T-helper 9 cell (primary cell): ENCODE results near the gene SAMD1.

Experiments used
- DNase-seq: peaks from one replicate; pipeline ENCODE4 v3.0.0-alpha.2; 2020

The SAMD1 gene

DNA sequence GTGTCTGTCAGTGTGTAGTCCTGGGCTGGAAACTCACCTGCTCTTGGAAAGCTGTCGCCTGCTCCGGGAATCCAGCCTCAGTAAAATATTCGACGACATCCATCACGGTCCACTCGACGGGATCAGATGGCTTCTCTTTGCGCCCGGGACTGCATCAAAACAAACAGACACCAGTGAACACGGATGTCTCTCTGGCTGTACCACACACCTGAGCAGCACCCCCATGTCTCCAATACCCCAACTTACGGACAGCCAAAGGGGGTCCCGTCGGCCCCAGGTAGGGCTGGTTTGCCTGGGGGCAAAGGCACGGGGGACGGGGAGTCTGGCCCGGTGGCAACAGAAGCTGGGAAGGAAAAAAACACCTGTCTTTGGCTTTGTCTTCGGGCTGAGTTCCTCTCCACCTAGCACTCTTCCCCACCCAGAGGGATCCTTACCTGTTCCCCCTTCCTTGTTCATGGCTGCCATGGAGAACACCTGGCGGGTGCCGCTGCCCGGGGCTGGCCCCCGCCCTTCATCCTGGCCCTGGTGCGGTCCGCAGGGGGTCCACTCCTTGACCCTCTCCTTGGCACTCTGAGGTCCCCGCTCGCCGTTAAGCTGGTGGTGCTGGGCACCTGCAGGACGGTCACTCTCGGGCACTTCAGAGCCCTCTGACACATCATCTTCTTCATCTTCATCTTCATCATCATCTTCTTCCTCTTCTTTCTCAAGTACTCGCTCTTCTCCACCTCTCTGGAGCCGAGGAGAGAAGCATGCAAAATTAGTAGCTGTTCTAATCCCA, 1.7 kb downstream of the SAMD1 start:
- no peak for DNase-seq

DNA sequence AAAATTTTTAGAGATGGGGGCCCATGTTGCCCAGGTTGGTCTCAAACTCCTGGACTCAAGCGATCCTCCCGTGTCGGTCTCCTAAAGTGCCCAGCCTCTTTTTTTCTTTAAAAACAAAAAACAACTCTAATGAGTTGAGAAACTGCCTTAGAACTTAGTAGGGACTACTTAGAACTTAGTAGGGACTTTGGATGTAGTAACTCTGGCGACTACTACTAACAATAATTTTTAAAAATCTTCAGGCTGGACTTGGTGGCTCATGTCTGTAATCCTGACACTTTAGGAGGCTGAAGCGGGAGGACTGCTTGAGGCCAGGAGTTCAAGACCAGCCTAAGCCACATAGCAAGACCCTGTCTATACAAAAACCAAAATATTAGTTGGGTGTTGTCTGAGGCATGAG, 4.5 kb downstream of the SAMD1 start:
- no peak for DNase-seq

DNA sequence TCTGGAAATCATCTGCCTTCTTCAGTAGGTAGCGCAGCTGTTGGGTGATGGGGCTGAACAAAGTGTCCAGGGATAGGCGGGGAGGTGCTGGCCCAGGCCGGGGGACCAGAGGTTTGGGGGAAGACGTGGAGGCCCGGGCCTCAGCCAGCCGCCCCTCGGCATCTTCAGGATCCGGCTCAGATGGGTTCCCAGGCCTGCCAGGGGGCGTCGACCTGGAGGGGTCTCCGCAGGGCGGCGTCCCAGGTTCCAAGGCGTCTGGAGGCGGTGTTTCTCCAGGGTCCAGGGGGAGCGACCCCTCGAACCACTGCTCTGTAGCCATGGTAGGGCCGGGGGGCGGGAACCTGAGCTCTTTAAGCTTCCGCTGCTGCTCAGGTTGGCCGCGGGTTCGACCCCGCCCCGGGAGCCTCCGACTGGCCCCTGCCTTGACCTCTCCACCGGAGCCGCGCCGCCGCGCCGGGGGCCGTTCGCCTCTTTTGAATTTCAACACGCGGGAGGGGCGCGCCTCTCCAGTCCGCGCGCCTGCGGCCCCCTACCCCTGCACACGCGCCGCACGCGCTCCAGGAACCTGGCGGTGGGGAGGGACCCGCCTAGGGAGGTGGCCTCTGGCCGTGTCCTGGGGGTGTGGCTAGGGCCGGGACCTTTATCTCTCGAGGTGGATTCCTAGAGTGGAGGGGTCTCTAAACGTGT, 5.1 kb downstream of the SAMD1 start, which contains the start of gene C19orf67:
Gene C19orf67, minus strand, starts transcription at position 475 of the 687 bp plus-strand sequence. Its CDS starts 156 bp downstream, at position 319.
- DNase-seq, result no peak

DNA sequence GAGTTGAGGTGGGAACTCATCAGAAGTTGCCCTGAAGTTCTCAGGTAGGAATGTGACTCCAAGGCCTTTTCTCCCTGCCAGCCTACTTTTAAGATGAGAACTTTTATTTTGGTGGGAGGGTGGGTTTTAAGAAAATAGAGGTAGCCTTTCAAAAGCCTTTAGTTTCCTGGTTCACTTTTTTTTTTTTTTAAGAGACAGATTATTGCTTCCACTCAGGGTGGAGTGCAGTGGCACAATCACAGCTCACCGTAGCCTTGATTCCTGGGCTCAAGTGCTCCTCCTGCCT, 7.9 kb downstream of the SAMD1 start:
- DNase-seq, result no peak

DNA sequence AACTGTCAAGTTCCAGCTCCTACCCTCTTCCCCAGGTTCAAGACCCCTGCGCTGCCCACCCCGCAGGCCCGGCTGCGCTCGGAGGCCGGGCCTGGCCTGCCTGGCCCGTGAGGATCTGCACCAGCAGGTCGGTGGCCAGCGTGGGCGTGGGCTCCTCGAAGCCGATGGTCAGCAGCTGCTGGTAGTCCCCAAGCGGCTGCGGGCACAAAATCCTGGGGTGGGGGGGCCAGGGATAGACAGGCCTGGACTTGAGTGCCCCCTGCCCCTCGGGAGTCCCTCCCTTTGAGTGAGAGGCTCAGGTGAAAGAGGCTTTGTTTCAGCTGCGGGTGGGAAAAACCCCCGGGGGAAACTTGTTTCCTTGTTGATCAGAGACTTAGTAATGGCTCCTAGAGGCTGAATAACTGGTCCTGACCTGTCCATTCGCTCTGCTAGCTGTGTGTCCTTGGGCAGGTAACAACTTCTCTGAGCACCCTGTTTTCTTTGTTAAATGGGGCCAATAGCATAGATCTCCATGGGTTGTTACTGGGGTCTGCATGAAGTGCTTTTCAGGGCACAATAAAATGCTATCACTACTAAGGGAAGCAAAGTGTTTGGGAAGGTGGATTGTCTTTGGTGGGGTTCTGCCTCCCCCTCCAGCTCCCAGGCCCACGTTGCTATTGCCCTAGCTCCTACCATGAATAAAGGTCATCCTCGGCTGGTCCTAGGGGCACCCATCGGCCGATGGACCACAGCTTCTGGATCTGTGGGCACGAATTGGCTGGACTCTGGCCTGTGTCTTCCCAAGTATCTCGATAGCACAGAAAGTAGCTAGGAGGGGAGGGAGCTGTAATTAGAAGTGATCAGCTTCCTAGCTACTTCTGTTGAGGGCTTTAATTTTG, 8.5 kb downstream of the SAMD1 start:
- DNase-seq, result no peak

DNA sequence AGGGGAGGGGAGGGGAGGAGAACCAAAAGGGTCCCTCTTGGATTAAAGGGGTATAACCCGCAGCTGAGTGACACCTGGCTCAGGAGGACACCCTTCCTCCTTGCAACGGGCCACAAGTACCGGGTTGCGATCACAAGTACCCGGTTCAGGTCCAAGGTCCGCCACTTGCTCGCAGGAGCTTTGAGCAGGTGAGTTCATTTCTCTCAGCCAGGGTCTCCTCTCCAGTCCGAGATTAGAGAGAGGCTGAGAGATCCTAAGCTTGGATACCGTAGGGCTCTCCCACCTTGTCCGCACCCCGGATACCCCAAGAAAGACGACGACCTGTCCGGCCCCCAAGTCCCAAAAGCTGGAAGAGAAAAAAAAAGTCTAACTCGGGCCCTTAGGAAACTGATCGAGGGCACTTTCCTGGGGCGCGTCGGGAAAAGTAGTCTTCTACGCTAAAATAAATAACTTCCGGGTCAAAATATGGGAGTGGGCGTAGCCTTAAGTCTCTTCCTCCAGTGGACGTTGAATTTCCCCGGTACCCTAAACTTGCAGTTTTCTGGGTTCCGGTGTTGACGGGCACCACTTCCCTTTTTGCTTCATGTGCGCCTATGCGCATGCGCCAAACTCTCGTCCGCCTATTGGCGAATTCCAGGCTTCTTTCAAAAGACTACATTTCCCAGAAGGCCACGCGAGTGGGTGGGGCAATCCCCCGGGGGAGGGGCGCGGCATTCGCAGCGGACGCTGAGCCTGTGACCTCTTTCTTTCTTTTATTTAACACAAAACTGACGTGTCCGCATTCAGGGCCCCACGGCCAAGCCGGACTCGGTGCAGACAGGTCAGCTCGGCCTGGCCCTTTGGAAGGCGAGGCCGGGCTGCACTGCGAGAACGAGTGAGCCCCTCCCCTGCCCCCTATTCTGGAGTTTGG, 9.4 kb downstream of the SAMD1 start:
- peak; percentile 99 for DNase-seq

DNA sequence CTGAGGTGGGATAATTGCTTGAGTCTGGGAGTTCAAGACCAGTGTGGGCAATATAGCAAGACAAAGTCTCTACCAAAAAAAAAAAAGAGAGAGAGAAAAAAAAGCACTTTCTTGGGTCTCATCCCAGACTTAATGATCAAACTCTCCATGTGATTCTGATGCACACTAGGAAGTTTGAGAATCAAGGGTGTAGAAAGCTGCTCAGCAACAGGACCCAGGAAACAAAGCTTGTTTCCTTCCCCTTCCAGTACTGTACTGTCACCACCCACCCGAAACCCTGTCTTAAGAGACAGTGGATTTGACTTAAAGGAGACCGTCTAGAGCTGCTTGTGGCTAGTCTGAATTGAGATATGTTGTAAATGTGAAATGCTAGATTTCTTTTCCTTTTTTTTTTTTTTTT, 12.1 kb downstream of the SAMD1 start:
- DNase-seq, result no peak

DNA sequence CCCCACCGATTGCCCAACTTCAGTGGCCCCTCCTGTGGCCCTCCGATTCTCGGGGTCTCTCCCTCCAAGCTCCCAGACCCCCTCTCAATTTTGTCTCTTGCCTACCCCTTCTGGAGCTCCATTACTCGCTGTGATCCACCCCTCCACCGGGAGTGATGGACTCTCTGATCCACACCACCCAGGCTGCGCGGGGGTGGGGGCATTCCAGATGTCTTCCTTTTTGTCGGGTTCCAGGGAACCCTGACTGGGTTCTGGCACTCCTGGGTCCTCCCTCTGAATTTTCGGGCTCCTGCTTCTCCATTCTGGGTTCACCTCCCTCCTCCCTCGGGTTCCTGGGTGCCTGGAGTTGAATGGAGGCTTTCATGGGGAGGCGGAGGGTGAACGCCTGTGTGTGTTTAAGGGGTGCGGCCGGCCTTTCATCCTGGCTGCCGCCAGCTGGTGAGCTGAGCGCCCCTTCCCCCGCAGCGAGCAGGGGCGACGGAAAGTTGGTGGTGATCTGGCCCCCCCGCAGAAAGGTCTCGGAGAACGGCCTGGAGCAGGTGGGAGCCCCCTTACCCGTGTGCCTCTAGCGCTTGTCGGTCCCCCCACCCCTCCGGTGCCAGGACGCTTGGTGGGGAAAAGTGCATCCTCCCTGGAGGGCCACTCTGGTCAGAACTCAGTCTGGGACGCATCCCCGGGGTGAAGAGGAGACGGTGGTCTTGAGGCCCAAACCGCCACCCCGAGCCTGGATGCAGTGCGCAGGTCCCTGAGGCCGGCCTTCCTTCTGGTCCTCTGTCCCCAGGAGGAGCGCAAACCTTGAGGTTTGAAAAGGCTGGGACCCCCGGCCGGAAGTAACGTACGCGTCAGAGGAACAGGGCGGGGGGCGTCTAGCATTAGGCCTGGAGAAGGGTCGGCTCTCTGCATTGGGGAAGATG, 16.4 kb downstream of the SAMD1 start:
- no peak for DNase-seq

DNA sequence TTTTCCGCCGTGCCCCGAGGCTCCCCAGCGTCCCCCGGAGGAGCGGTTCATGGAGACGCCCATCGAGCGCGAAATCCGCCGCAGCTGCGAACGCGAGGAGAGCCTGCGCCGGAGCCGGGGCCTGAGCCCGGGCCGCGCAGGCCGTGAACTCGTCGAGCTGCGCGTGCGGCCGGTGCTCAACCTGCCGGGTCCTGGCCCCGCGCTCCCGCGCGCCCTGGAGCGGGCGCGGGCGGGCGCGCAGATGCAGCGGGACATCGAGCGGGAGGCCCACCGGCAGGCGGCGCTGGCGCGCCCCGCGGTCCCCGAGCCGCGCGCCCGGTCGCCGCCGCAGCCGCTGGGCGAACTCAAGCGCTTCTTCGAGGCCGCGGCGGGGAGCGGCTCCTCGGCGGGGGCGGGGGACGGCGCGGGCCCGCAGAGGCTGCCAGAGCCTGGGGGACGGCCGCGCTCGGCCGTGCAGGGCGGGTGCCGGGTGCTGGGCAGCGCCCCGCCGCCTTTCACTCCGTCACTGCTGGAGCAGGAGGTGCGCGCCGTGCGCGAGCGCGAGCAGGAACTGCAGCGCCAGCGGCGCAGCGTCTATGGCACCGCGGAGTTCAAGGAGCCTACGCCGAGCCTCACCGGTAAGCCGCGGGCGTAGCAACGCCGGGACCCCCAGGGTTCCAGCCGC, 17.2 kb downstream of the SAMD1 start:
- DNase-seq, result peak; percentile 72

DNA sequence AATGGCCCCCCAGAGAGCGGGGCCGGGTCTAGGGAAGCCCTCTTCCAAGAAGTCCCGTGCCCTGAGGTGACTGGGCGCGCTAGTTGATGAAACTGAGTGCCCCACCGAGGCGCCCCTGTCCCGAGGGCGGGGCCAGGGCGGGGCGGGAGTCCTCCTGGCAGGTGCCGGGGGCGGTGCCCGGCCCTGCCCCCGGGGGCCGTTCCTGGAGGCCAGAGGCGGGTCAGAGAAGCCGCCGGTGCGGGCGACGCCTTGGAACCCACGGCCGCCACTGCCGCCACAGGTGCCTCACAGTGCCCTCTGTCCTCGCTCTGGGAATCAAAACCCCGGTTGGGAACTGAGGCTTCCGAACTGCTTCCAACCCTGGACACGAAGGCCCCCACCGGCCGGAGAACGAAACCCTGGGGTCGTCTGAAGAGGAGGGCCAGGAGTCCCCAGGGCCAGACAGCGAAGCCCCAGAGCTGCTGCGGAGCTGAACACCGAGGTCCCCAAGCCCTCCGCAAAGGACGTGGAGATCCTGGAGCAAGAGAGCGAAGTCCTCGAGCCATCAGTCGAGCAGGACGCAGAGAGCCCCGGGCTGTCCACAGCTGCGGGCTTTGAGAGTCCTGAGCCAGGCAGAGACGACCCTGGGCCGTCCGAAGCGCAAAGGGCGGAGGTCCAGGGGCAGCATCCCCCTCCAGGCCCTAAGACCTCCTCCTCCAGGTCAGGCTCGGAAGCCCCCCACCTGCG, 17.9 kb downstream of the SAMD1 start, which contains the start of gene MISP3:
Gene MISP3, plus strand, starts transcription at position 252 of the 726 bp plus-strand sequence. CDS start 524 bp downstream, outside the sequence.
- DNase-seq, result no peak

DNA sequence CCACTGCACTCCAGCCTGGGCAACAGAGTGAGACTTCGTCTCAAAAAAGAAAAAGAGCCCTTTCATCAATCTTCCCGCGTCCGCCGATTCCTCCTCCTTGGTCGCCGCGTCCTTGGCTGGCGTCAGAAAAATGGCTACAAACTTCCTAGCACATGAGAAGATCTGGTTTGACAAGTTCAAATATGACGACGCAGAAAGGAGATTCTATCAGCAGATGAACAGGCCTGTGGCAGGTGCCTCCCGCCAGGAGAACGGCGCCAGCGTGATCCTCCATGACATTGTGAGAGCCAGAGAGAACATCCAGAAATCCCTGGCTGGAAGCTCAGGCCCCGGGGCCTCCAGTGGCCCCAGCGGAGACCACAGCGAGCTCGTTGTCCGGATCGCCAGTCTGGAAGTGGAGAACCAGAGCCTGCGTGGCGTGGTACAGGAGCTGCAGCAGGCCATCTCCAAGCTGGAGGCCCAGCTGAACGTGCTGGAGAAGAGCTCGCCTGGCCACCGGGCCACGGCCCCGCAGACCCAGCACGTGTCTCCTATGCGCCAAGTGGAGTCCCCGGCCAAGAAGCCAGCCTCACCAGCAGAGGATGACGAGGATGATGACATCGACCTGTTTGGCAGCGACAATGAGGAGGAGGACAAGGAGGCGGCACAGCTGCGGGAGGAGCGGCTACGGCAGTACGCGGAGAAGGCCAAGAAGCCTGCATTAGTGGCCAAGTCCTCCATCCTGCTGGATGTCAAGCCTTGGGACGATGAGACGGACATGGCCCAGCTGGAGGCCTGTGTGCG, 20.1 kb downstream of the SAMD1 start:
- no peak for DNase-seq

DNA sequence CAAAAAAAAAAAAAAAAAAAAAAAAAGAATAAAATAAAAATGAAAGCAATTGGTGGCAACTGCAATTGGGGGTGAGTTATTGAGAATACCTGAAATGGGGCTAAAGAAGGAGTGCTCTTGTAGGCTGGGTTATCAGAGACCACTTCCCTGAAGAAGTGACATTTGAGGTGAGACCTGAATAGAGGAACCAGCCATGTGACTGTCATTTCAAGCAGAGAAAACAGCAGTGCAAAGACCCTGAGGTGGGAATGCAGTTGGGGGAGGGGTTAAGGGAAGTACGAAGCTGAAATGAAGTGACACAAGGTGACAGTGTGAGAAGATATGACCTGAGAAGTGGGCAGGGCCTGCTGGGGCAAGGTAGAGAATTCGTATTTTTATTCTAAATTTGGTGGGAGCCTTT, 24.4 kb downstream of the SAMD1 start:
- DNase-seq, result no peak

DNA sequence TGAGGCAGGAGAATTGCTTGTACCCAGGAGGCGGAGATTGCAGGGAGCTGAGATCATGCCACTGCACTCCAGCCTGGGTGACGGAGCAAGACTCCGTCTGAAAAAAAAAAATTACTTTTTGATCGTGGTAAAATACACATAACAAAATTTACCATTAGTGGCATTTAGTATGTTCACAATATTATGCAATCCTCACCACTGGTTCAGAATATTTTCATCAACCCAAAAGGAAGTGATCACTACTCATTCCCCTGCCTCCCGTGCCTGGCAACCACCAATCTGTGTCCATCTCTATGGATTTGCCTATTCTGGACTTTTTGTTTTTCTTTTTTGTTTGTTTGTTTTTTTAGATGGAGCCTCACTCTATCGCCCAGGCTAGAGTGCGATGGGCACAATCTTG, 27.4 kb downstream of the SAMD1 start:
- no peak for DNase-seq

DNA sequence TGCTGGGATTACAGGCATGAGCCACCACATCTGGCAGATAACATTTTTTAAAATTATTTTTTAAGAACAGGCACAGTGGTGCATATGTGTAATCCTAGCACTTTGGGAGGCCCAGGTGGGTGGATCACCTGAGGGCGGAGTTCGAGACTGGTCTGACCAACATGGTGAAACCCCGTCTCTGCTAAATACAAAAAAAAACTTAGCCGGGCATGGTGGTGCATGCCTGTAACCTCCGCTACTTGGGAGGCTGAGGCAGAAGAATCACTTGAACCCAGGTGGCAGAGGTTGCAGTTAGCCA, 28.0 kb downstream of the SAMD1 start:
- no peak for DNase-seq

DNA sequence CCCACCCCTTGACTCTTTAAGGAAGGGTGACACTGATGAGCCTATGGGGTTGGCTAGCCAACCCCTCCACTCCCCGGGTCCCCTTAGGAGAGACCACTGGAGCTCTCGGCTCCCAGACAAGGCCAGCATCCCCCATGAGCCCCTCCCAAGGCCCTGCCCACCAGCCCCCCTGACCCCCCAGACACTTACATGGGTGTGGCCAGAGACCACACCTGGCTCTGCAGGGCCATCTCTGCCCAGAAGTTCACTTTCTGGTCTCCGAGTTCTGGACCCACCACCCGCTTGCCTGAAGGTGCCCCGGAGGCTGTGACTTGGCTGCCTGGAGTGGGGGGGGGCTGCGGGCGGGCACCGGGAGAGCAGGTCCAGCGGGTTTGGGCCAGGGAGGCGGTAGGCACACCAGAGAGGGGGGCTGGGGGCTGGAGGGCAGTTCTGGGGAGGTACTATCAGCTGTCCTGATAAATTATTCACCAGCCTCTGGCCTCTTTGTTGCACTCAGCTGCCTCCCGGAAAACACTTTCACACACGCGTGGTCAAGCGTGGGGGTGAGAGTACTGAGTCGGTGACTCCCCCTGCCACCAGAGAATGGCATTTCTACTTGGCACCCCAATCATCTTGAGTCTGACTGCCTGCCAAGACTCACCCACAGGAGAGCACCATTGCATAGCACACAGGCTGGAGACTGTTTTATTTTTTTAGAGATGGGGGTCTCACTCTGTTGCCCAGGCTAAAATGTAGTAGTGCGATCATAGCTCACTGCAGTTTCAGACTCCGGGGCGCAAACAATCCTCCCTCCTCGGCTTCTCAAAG, 28.6 kb downstream of the SAMD1 start, which contains the start of gene PALM3:
Gene PALM3, minus strand, starts transcription at position 326 of the 807 bp plus-strand sequence. Its CDS starts 96 bp downstream, at position 230.
- DNase-seq, result no peak

DNA sequence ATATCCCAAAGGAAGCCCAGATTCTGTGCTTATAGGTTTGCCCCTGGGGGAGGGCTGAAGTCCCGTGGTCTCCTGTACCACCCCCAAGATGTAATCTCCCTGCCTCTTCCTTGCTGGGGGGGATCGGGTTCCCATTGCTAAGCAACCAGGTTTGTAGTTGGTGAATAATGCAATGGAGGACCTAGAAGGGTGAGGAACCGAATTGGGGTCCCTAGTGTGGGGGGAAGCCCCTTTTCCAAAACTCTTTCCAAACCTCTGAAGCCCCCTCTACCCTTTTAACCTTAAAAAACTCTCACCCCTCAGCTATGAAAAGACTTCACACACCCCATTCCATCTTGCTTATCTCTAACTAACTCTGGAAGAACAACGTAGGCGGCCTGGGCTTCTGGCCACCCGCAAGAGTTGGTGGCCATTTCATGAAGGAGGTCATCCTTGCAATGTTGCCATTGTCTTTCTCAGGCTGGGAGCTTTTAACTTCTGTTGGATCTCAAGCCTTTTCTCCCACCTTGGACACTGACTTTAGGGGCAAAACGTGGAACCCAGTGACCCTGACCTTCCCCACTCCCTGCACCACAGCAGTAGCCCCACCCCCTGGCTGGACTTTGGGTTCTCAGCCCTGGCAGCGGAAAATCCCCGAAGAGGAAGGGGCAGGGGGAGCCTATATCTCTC, 29.3 kb downstream of the SAMD1 start:
- DNase-seq, result no peak

DNA sequence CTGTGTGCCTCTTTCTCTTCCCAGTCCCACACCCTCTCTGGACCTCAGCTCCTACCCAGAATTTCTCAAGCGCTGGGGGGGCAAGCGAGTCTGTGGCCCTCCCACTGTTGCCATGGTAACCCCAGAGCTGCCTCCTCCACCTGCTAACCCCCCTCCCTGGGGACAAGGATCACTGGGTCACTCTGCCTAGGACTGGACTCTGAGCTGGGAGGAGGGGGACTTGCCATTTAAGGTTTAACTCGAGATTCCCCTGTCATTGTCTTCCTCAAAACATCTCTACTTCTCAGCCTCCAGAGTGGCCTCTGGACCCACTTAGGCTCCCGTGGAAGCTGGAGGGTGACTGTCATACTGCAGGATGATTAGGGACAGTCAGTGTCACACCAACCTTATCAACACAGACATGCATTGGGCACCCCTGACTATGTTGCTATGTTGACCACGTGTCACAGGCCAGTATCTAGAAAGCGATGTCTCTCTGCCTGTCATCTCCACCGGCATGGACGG, 30.8 kb downstream of the SAMD1 start:
- no peak for DNase-seq
